GM21786 (cell line): ENCODE results near the gene FAF1.

ENCODE experiments used
- ATAC-seq: cut with Tn5 transposase; IDR thresholded peaks from one replicate; pipeline ENCODE4 v1.9.1; 2021; ENCODE audit not compliant: unreplicated experiment

Gene FAF1

GRCh38 chr1:50454911-50455310 is 505.2 kb downstream of the FAF1 start:
- no peak for ATAC-seq

GRCh38 chr1:50453266-50453665 is 506.8 kb downstream of the FAF1 start:
- ATAC-seq: no peak

- ATAC-seq: no peak
Observed at GRCh38 chr1:50452700-50453099, 507.4 kb downstream of the FAF1 start.

DNA sequence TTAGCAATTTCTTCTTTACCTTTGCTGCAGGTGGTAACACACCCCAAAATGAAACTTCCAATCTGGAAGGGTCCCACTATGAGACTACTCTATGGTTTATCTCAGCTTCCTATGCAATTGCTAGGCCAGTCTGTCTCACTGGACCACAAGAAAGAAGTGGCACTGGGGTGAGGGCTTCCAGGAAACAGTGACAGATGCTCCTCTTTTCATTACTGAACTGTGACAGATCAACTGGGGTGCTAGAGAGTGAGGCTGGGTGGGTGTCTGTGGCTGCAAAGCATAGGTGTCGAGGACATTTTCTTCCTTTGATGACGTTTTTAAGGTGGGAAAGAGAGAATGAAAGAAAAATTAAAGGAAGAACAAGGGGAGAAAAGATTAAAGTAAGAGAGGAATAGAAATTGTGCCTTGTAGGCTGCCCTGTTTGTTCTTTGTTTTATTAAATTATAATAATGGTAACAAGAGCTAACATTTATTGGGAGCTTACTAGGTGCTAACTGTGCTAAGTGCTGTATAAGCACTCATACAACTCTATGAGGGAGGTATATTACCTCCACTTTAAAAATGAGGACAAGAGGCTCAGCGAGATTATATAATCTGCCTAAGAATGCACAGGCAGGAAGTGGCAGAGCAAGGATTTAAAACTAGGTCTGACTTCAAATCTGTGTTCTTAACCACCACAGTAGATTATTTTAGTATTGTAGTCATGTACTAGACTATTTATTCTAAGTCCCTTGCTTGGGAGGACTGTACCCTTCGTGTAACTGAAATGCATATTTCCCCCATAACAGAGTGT is 509.0 kb downstream of the FAF1 start:
- ATAC-seq: no peak

DNA sequence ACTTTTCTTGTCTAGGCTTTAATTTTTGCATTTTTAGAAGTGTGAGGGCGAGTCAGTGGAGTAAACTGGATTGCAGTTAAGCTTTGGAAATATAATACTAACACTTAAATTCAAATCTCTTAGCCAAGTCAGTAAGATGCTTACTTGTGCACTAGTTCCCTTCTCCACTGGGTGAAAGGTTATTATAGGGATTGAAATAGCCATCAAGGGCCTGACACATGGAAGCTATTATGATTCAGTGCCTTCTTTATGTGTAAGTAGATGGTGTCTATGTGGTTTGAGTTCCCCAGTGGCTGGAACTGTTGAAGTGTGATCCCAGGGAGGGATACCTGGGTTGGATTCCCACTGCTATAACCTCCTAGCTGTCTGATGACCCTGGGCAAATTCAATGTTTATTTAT is 512.1 kb downstream of the FAF1 start:
- ATAC-seq: no peak

GRCh38 chr1:50441183-50441582 is 518.9 kb downstream of the FAF1 start:
- no peak for ATAC-seq

GRCh38 chr1:50438945-50439344 is 521.1 kb downstream of the FAF1 start:
- ATAC-seq: no peak

GRCh38 chr1:50436489-50436888 is 523.6 kb downstream of the FAF1 start:
- no peak for ATAC-seq

DNA sequence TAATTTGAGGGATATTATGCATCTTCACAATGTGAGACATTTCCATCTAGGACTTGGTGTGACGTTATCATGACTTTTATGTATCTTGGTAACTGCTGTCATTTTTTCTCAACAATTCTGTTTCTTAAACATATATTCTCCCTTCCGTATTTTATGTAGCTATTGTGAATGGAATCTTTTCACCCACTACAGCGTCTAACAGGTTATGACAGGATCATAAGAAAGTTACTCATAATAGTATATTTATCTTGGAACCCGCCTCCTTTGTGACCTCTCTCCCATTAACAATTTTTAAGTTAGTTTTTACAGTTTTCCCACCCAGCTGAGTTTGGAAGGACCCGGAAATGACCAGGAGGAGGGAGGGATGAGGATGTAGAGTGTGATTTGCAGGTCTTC is 530.1 kb downstream of the FAF1 start:
- no peak for ATAC-seq

DNA sequence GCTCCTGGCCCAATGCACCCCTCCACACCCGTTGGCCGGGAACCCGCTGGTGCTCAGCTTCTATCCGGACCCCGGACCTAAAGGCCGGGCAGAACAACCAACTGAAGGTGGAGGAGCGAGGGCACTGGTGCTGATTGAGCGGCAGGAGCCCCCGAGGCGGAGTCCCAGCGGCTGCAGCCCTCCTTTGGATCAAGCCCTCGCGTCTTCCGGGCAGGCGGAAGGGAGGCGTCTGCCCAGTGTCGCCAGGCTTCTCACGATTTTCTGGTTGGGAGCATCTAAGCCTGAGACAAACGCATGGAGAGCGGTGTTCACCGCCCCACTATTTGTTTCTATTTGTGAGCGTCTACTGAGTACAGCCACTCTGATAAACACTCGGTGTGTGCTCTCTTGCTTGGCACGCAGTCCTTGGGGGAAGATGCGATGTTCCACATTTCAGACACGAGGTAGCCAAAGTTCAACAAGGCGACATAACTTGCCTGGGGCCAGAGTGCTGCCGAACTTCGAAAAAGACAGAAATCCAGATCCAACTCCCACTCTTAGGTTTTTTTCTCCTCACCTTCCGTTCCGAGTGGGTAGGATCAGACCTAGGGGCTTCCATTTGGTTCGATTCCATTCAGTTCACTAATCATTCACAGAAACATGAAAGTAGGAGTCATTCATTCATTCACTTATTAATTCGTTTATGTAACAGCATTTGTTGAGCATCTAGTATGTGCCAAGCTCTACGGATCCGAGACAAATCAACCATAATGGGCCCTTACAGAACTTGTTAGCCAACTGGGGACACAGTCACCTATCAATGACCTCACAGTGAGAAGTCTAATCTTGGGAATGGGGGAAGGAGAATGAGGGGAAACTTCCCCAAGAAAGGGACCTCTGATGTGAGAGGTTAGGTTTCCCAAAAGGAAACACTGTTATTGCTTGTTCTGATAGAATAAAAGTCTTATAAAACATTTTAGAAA is 532.0 kb downstream of the FAF1 start:
- no peak for ATAC-seq

DNA sequence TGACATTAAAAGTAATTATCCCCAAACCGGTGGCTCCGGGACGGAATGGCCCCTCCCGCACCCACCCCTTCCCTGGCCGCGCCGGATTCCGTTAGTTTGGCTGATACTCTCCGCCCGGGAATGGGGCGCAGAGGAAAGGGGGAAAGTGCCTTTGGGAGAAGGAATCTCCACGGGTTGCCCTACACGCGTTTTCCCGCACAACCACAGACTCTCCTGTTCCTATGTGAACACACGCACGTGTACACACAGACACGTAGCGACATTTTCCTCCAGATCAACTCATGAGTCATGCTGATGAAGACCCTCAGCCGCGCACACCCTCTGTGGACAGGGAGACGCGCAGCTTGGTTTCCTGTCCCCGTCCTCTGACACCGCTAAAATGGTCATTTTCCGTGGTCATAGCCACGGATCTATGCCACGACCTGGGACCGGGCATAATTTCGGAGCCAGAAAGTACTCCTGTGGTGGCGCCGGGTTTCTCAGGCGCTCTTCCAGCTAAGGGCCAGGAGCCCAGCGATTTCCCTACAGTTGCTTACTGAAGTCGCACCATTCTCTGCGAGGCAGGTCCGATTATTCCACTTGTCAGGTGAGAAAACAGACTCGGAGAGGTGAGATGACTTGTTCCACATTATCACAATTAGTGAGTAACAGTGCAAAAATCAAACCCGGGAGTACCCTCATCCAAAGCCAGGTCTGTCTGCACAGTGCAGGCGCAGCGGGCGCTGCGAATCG is 532.8 kb downstream of the FAF1 start:
- ATAC-seq: no peak

DNA sequence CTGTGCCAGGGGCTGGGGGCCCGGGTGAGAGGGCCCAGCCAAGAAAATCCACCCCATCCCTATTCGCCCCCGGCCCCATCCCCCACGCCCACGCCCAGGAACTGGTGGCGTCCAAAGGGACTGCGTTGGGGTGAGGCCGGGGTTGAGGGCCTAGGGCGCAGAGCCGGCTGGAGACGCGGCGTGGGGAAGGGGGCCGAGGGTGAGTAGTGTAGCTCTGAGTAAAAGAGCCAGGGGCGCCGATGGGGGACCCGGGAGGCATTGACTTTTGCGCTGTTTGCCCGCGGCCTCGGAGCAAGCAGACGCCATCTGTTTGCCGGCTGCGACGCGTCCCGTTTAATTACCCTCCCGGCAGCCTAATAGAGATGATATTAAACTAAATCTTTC is 533.4 kb downstream of the FAF1 start:
- no peak for ATAC-seq

DNA sequence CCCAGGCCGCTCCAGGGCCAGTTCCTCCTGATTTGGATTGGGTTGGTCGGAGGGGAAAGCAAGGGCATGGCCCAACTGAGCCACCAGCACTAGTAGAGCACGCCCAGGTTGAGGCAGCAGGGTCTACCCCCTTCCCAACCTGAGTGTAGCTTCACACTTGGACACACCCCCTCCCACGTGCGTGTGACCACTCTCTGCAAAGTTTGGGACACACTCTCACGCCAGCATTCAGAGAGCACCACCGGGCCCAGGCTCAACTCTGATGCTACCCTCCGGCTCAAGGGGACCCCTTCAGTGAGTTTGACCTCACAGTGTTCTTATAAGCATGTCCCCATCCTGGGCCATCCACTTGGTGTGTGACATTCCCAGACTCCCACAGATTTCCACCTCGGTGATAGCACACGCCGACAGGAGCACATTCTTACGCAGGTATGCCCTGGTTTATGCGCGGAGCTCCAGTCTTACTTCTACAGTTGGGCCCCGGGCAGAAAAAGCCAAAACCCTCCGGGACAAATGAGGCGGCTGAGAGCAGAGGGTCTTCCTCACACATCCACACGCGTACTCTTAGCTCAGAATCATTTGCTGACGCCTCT is 533.9 kb downstream of the FAF1 start:
- no peak for ATAC-seq

DNA sequence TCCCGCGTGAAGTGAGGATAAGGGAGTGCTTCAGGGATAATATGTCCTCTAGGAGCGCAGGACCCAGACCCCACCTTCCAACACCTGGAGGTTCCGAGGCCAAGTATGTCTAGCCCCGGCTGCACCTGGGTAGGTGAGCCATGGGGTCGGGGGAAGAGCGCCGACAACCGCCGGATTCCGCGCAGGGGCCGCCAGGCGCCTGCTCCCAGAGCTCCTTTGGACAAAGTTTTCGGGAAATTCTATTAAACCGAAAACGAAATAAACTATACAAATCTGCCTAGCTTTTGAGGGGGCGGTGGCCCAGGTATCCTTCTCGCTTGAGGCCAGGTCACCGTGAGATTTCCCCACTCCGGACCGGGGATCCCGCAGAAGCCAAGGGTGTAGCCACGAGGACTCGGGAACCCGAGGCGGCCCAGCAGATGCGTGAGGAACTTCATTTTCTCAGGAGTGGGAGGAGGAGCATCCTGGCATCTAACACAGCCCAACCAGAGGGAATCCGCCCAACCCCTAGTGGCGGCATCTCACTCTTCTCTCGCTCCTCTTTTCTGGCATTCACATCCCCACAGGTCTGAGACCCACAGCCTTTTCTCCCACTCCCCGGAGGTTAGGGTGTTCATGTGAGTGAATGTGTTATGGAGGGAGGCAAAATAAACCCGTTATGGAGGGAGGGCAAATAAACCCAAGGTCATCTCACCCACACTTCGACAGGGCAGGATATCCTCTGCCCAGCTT is 534.5 kb downstream of the FAF1 start:
- ATAC-seq: no peak

DNA sequence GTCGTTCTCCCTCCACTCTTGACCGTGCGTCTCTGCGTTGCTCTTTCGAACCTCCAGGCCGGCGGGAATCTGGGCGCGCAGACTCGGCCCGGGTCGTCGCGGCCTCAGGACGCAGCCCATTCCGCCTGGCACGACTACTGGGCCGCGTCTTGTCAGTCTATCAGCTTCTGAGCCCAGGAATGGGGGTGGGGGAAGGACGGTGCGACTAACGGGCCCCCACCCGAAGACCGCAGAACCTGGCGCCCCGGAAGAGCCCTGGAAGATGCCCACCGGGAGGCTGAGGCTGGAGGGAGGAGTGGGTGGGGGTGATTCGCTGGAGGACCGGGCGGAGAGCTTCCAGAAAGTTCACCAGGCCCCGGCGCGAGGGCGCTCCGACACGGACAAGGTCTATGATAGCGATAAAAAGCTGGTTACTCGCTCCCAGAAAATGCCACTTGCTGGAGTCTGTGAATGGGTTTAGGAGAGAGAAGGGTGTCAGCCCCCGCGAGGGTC is 535.1 kb downstream of the FAF1 start:
- ATAC-seq: no peak

DNA sequence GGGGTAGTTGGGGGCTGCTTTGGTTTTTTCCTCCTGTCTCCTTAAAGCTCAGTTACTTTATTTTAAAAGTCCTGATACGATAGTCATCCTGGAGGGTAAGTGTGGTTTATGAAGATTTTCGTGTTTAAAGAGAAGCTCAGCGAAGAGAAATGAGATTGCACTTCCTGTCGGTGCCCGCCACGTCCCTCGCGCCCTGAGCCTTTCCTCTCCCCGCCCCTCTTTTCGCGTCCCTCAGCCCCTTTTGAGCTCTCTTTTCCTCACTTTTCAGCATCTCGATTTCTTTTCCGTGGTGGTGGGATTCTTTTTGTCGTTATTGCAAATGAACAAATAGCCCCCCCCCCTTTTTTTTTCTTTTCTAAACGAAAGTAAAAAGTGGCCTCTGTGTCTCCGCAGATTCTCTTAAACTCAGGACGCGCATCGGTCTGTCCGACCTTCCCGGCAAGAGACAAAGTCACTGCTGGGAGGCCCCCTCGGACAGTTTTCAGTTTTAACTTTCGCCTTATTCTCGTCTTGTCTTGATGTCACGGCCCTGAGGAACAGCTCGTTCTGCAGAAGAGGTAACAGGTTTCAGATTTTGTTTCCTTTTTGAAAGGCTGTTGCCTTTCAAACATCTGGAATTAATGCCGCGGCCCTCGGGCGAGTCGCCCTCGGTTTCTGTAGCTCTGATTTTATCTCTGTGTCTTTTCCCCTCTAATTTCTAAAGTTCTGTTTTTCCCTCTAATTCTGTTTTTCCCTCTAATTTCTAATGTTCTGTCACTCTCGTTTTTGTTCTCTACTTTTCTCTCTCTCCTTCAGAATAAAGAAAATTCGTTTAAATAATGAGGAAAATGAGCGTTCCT is 535.8 kb downstream of the FAF1 start:
- ATAC-seq: no peak

DNA sequence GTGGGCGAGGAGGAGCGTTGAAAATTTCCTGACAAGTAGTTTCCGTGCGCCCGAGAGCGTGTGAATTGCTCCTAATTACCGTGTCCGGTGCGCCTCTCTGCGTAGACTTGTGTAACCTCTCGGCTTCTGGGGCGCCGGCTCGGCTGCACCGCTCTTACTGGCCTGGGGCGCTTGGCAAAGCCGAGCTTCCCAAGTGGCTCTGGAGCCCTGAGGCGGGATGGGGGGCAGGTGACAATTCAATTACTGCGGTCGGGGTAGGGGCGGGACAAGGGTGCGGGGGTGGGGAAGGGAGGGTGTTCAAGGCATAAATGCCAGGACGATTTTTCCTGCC is 536.4 kb downstream of the FAF1 start:
- ATAC-seq: no peak

- no peak for ATAC-seq
Observed at GRCh38 chr1:50422946-50423669, 537.0 kb downstream of the FAF1 start, which contains the start of gene DMRTA2. DMRTA2 (minus strand) TSS chr1:50423443; CDS start chr1:50421536, 1,907 bp downstream.

GRCh38 chr1:50422675-50422945 is 537.5 kb downstream of the FAF1 start:
- ATAC-seq: no peak
